Large intestine (tissue), 3 donors: ENCODE results near the gene CDK5RAP3. TPM values are rescaled to one million over a fixed set of nuclear protein-coding genes. Genes with fewer than 3 reads are reported as not detected.

Experiments
- DNase-seq, 2 donors: peaks; one replicate each; pipeline versions ENCODE4 v3.0.0 to v3.0.0-alpha.2; 2013
- H3K27ac ChIP-seq: one replicate; pipeline ENCODE4 v1.5.1; 2013; ENCODE audit warnings: low read length
- H3K27me3 ChIP-seq: 2 replicates; pipeline ENCODE4 v1.6.1; 2013; ENCODE audit warnings: low read length; ENCODE audit not compliant: control insufficient read depth, insufficient read depth
- H3K36me3 ChIP-seq: 2 replicates; pipeline ENCODE4 v1.6.1; 2013; ENCODE audit warnings: low read length; ENCODE audit not compliant: control insufficient read depth, insufficient read depth
- H3K4me1 ChIP-seq: one replicate; pipeline ENCODE4 v1.6.1; 2013; ENCODE audit warnings: low read length; ENCODE audit not compliant: control insufficient read depth, insufficient read depth
- H3K4me3 ChIP-seq: one replicate; pipeline ENCODE4 v1.5.1; 2013; ENCODE audit warnings: low read length
- H3K9me3 ChIP-seq: one replicate; pipeline ENCODE4 v1.6.1; 2013; ENCODE audit warnings: mild to moderate bottlenecking, low read depth, low read length, moderate library complexity; ENCODE audit not compliant: control insufficient read depth
- whole genome bisulfite sequencing: methylation state at CpG from one replicate; pipeline ENCODE4 v1.1.5; 2013; ENCODE audit warnings: low lambda C conversion rate; ENCODE audit not compliant: insufficient coverage; 5-methylcytosine and 5-hydroxymethylcytosine counted together
- polyA plus RNA-seq: library from polyadenylated mRNA; unstranded; fragments of 120-200 nt; gene quantifications from one replicate; pipeline ENCODE4 v1.2.1, GENCODE V29; 2013

The CDK5RAP3 gene
- polyA plus RNA-seq, 1 donor: 200 TPM

DNA sequence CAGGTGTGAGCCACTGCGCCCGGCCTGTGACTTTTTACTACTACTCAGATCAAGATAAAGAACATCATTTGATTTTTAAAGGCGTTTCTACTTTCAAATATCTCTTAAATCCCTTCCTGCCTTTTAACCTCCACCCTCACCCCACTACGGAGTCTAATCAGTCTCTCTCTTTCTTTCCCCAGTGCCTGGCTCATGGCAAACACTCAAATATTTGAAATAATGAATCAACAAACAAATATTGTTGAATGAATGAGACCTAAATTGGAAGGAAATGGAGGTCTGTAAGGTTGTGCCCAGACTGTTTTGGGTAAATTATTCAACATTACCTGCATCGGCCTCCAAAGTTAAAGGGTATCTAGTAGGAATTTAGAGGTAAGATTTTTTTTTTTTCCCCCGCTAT lies 52.0 kb downstream of the CDK5RAP3 start:
- DNase-seq: no peak
- peaks cover 31% of the 10 kb centered on the region for H3K4me1 ChIP-seq
- WGBS: 9% methylated on average over 2 of the region's 6 CpGs
- H3K36me3 ChIP-seq: no peaks in the 10 kb centered on the region
- H3K27me3 ChIP-seq: peaks cover 47% of the 10 kb centered on the region
- no peak overlapping the region for H3K4me3 ChIP-seq
- peaks cover 8% of the 10 kb centered on the region for H3K9me3 ChIP-seq
- no peak overlapping the region for H3K27ac ChIP-seq

DNA sequence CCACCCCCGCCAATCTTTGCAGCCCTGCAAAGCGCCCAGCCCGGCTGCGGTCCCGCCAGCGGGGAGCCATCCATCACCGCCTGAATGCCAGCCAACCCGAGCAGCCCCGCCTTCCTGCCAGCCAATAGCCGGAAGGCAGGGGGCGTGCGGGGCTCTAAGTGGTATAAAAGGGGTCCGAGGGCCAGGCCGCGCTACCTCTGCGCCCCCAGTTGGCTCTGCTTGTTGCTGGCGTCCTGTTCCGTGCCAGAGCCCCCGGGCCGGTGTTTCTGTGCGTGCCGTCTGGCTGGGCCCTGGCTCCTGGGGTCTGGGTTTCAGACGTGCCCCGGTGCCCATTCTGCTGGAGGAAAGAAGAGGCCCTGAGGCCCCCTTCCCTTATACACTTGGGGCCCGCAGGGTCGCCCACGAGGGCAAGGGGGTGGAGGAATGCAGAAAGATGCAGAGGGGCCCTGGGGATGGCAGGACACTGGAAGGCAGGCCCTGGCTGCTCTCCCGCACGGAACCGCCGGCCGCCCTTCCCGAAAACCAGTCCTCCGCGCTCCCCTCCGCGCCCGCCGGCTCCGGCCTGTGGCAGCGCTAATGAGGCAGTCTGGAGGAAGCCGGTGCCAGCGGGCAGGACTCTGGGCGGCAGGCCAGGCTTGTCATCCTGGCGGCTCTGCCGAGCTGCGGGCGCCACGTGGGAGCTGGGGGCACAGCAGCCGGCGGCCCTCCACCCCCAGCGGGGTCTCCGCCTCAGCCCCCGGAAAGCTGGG lies 52.7 kb downstream of the CDK5RAP3 start:
- peaks cover 8% of the 10 kb centered on the region for H3K9me3 ChIP-seq
- peak in 1 of 2 donors; percentile 52 for DNase-seq
- peaks cover 31% of the 10 kb centered on the region for H3K4me1 ChIP-seq
- no CpG with 5 or more reads among the region's 54 CpGs for WGBS
- H3K27ac ChIP-seq: peak overlapping the region; percentile 40
- H3K4me3 ChIP-seq: peak overlapping the region; percentile 8
- peaks cover 47% of the 10 kb centered on the region for H3K27me3 ChIP-seq
- H3K36me3 ChIP-seq: no peaks in the 10 kb centered on the region

DNA sequence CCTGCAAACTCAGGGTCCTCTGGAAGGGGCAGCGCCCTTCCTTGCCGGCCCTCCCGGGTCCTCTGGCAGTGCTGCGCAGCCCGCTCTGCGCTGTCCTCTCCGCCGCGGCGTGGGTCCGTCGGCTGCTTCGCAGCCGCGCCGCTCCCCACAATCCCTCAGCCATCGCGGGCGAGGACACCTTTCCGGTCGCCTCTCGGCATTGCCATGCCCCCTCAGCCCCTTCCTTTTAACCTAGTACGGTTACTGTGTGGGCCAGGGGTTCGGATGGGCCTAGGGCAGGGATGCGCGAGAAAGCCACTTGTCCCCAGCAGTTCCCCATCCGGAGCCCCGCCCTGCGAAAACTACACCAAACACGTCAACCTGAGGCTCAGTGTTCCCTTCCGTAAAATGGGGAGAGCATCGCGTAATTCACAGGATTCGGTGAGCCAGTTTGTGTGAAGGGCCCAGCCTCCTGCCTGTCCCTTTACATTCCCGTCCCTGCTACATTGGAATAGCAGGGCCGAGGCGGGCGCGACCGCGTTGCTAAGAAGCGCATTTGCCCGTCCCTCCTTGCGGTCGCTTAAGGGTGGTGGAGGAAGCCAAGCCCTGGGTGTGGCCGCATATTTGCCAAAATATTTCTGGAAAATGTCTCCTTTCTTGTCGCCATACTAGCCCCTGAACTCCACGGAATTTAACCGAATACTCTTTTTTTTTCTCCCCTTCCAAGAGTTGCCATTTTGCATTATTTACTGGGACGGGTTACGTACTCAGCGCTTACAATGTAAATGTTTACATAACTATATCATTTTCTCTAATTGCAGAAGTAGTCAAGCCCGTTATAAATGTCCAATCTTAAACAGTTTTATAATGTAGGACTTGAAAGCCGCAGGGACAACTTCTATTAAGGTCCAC lies 53.5 kb downstream of the CDK5RAP3 start:
- Histone ChIP-seq H3K27ac (peak overlapping the region; percentile 40), H3K36me3 (no peaks in the 10 kb centered on the region), H3K4me1 (peaks cover 31% of the 10 kb centered on the region), H3K9me3 (peaks cover 8% of the 10 kb centered on the region), H3K4me3 (peak overlapping the region; percentile 34), H3K27me3 (peaks cover 41% of the 10 kb centered on the region)
- no peak for DNase-seq
- no CpG with 5 or more reads among the region's 54 CpGs for WGBS

DNA sequence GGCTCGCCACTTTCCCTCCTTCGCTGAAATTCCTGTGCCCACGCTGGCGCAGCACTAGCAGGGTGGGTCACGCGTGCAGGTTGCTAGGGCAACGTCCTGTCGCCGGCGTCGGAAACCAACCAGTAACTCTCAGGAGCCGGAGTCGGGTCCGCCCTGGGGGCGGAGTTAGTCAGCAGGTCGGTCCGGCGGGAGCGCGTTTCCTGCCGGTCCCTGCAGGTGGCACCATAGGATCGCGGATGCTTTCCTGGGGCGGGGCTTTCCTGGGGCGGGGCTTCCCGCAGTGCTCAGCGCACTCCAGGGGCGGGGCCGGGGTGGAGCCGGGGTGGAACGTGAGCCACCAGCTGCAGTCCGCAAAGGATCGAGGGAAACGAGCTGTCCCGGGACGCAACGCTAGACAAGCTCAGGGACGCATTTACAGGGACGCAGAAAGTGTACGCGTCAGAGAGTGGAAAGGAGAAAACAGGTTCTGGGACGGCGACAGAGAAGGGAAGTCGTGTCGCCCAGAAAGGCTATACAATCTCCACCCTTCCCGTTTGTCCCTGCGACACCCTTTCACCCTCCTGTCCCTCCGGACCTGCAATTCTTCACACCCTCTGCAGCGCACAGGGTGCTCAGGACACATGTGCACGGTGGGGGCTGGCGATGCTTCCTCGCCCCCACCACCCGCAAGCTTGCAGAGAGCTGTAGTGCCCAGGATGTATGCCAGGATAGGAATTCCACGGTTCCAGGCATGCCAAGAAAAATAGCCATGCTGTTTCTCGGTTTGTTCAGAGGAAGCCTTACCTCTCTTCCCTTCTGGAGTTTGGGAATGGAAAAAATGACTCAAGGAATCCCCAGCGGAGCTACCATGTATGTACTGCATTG lies 54.4 kb downstream of the CDK5RAP3 start:
- Histone ChIP-seq H3K27ac (no peak overlapping the region), H3K9me3 (peaks cover 8% of the 10 kb centered on the region), H3K27me3 (peaks cover 39% of the 10 kb centered on the region), H3K4me3 (peak overlapping the region; percentile 38), H3K36me3 (no peaks in the 10 kb centered on the region), H3K4me1 (peaks cover 31% of the 10 kb centered on the region)
- DNase-seq: peak; percentile 93 to 94
- WGBS: no CpG with 5 or more reads among the region's 56 CpGs

DNA sequence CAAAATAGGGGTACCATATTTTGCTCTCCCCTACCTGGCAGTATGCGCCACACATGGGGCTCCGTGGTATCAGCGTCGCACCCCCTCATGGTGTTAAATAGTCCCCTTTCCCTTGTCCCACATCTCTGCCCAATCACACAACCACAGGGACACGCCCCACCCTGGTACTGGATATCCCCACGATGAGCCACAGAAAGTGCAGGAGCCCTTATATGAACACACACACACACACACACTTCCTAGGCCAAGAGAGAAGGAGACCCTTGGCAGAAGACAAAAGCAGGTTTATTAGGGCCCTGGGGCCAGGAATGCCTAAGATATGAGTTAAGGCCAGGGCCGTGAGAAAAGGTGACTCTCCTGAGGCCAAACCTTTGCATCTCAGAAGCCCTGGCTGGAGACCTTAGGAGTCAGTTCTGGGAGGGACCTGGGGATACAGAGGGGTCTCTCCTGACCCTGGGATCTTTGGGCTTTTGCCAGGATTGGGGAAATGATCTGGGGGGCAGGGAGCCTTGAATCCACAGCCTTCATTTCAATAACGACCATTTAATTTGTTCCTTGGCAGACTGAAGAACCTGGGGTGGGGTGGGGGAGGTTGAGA lies 55.1 kb downstream of the CDK5RAP3 start:
- Histone ChIP-seq H3K27me3 (peaks cover 34% of the 10 kb centered on the region), H3K27ac (no peak overlapping the region), H3K9me3 (peaks cover 8% of the 10 kb centered on the region), H3K4me3 (peak overlapping the region; percentile 38), H3K36me3 (no peaks in the 10 kb centered on the region), H3K4me1 (peaks cover 31% of the 10 kb centered on the region)
- no peak for DNase-seq
- no CpG with 5 or more reads among the region's 8 CpGs for WGBS

DNA sequence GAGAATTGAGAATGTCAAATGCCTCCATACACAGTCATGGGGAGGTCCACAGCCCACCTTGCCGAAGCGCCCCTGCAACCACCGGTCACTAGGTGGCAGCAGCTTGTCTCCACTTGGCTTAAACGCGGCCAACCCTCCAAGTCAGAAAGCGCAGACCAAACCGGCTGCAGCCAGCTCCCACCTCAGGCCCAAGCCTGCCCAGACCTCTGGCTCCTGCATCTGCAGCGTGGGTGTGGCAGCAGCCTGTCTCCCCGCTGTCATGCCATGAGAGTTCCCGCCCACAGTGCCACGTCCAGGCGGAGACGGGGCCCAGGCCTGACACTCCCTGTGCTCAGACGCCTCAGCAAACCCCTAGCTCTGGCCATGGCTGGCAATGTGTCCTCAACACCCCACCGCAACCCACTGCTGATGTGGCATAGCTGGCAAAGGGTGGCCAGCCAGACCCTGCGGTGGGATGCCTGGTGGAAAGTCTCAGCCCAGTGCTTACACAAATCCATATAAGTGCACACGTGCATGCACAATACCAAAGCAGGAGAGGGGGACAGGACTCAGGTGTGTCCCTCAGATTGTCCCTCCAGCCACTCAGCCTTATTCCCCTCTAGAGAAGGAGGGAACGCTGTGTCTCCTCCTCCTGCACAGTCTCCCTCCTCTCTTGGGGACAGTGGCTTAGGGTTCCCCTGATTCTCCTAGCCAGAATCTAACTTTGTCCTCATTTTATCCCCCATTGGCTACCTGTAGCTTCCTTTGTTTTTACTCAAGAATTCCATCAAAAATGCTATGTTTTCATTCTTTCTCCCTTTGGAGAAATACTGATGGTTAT lies 55.8 kb downstream of the CDK5RAP3 start:
- peak; percentile 86 for DNase-seq
- no peak overlapping the region for H3K4me3 ChIP-seq
- no peaks in the 10 kb centered on the region for H3K36me3 ChIP-seq
- H3K9me3 ChIP-seq: peaks cover 8% of the 10 kb centered on the region
- no CpG with 5 or more reads among the region's 18 CpGs for WGBS
- peaks cover 31% of the 10 kb centered on the region for H3K4me1 ChIP-seq
- no peak overlapping the region for H3K27ac ChIP-seq
- peaks cover 28% of the 10 kb centered on the region for H3K27me3 ChIP-seq

DNA sequence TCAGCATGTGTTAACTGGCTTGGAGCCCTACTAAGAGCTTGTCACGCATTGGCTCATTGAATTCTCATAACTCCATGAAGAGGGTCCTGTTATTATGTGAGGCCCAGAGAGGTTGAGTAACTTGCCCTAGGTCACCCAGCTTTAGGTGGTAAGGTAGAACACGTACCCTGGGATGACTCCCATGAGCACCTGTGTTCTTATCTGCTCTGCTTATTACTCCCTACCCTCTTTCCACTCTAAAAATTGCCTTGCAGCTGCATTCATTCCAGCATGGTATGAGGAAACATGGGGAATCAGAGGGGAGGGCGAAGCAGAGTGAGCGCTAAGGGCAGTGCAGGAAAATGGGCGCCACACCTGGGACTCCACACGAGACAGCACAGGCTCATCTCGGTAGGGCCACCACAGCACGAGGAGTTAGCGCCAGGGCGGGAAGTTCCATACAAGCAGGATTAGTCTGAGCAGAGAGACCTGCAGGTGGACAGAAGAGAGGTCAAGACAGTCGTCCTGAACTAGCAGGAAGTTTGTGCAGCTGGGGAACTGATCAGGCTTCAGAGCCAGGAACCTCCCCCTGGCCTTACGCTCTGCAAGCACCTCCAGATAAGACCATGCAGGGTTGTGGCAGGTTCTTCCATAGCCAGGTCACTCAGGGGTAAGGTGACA lies 56.5 kb downstream of the CDK5RAP3 start:
- Histone ChIP-seq H3K27me3 (peaks cover 31% of the 10 kb centered on the region), H3K27ac (no peak overlapping the region), H3K4me3 (no peak overlapping the region), H3K36me3 (no peaks in the 10 kb centered on the region), H3K4me1 (peaks cover 31% of the 10 kb centered on the region), H3K9me3 (peaks cover 8% of the 10 kb centered on the region)
- WGBS: no CpG with 5 or more reads among the region's 12 CpGs
- DNase-seq: no peak

DNA sequence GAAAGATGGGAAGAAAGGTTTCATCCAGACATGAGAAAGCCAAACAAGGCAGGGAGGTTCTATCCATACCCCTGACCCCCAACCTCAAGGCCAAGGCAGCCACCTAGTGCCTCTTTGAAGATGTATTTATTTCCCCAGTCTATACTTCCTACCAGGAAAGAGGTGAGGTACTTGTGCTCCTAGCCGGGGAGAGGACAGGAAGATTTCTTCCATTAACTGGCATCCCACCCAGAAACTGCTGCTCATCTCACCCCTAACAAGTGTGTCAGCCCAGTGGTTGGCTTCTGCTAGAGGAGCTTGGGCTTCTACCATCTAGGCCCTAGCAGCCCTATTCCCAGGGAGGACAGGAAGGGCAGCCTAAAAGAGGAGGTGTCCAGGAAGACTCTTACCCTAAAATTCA lies 57.8 kb downstream of the CDK5RAP3 start:
- H3K36me3 ChIP-seq: no peaks in the 10 kb centered on the region
- WGBS: no CpG with 5 or more reads among the region's 1 CpG
- peaks cover 33% of the 10 kb centered on the region for H3K27me3 ChIP-seq
- peaks cover 2% of the 10 kb centered on the region for H3K9me3 ChIP-seq
- H3K27ac ChIP-seq: no peak overlapping the region
- H3K4me1 ChIP-seq: peaks cover 25% of the 10 kb centered on the region
- DNase-seq: no peak
- no peak overlapping the region for H3K4me3 ChIP-seq

DNA sequence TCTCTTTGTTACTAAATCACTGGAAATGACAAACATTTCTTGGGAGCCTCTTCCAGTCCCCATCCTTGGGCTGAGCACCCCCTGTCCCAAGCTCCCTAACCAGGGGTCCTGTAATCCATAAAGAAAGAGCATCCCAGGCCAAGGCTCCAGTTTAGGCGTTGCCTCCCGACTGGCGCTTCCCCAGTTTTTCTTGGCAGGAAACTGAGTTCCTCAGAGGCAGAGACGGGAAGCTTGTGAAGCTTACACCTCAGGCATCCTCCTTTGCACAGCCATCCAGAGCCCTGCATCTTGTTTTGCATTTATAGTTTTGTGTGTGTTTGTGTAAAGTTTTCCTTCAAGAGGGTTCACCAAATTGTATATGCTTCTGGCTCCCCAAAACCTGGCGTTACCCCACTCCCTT lies 59.6 kb downstream of the CDK5RAP3 start:
- no peaks in the 10 kb centered on the region for H3K9me3 ChIP-seq
- peaks cover 13% of the 10 kb centered on the region for H3K4me1 ChIP-seq
- no peaks in the 10 kb centered on the region for H3K36me3 ChIP-seq
- no peak for DNase-seq
- H3K27ac ChIP-seq: no peak overlapping the region
- WGBS: no CpG with 5 or more reads among the region's 5 CpGs
- H3K27me3 ChIP-seq: peaks cover 23% of the 10 kb centered on the region
- H3K4me3 ChIP-seq: no peak overlapping the region
